HL-60/S4 (cell line): ENCODE measurements around the gene SUCNR1.
"Not testable (repeated sequence)": the region's sequence is repeated elsewhere in the genome, so short reads cannot be mapped to it uniquely, and the experiment has no call there.

ENCODE experiments used
- in situ Hi-C: fragments of 300-500 bp; cut with MboI; formaldehyde crosslinking; loops from 2 replicates; pipeline ENCODE4 v1.14.3; 2022; ENCODE audit warnings: low sequenced_read_pairs

SUCNR1 gene

DNA sequence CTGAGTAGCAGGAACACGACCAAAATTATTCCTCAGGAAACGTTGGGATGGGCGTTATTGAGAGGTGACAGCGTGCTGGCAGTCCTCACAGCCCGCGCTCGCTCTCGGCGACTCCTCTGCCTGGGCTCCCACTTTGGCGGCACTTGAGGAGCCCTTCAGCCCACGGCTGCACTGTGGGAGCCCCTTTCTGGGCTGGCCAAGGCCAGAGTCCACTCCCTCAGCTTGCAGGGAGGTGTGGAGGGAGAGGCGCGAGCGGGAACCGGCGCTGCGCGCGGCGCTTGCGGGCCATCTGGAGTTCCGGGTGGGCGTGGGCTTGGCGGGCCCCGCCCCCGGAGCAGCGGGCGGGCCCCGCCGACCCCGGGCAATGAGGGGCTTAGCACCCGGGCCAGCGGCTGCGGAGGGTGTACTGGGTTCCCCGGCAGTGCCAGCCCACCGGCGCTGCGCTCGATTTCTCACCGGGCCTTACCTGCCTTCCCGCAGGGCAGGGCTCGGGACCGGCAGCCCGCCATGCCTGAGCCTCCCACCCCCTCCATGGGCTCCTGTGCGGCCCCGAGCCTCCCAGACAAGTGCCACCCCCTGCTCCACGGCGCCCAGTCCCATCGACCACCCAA is 54.6 kb downstream of the SUCNR1 start:
- in situ Hi-C loops: not testable (repeated sequence)

DNA sequence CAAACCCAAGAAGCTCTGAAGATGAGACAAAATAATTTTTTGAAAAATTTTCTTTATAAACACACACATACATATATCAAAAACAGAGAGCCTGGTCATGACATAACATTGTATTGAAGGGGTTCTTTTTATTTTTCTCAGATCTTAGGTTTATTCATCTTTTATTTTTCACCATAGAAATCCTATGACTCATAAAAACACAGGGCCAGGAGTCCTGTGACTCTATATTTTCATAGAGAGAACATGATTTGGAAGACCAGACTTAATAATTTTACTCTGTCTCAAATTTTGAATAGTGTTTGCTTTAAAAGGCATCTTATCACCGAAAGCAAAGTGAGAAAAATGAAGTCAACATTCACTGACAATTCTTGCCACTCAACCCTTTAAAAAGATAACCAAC is 57.7 kb downstream of the SUCNR1 start:
- in situ Hi-C loops: no loop called here

DNA sequence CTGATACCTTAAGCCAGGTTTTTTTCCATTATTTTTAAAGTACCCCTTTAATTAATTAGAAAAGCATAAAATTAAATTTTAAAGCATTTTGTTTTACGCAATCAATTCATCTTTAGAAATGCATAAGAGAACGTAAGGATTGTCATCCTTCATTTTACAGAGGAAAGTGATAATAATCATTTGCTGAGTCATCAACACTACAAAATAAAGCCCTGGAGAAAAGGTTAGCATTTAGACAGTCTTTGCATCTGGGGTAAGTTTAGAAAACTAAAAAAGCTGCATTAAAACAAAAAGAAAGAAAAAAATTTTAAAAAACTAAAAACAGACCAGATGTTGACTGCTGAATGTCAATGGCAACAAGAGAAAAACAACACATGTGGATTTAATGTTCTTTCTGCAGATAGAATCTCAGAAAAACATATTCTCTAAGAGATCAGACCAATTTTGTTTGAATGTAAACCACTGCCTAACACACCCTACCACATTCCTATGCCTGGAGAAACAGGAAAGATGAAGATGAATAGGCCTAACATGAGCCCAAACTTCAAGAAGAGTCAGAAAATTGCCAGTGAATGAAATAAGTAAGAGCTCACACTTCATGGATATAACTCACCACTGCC is 59.9 kb downstream of the SUCNR1 start:
- in situ Hi-C loops: no loop called here
